ENCODE data around the gene CTLA4.

Gene CTLA4

GRCh38 chr2:203869223-203870042, 1.9 kb downstream of the CTLA4 start:
- TF ChIP-seq CTCF (IDR thresholded peaks at IDR 0.05; ENCODE audit: borderline replicate concordance, insufficient read depth, low read depth, low read length) = no peak
- no peak overlapping the region for H3K4me3 ChIP-seq (ENCODE audit: low read depth, low read length)

GRCh38 chr2:203870481-203870880, 2.9 kb downstream of the CTLA4 start:
- no peak overlapping the region for H3K4me3 ChIP-seq (ENCODE audit: low read depth, low read length)

GRCh38 chr2:203870941-203871340, 3.4 kb downstream of the CTLA4 start:
- no peak for TF ChIP-seq CTCF (IDR thresholded peaks at IDR 0.05; ENCODE audit: borderline replicate concordance, insufficient read depth, low read depth, low read length)
- H3K4me3 ChIP-seq (ENCODE audit: low read depth, low read length) = no peak overlapping the region

More at GRCh38 chr2:203870481-203870880, 2.9 kb downstream of the CTLA4 start:
- no peak for TF ChIP-seq CTCF (IDR thresholded peaks at IDR 0.05; ENCODE audit: borderline replicate concordance, insufficient read depth, low read depth, low read length)

- TF ChIP-seq CTCF (IDR thresholded peaks at IDR 0.05; ENCODE audit: borderline replicate concordance, insufficient read depth, low read depth, low read length) = no peak
- H3K4me3 ChIP-seq (ENCODE audit: low read depth, low read length) = no peak overlapping the region
Observed at GRCh38 chr2:203871371-203871983, 3.9 kb downstream of the CTLA4 start.

GRCh38 chr2:203873461-203873860, 5.9 kb downstream of the CTLA4 start:
- no peak overlapping the region for H3K4me3 ChIP-seq (ENCODE audit: low read depth, low read length)
- TF ChIP-seq CTCF (IDR thresholded peaks at IDR 0.05; ENCODE audit: borderline replicate concordance, insufficient read depth, low read depth, low read length) = no peak

GRCh38 chr2:203873921-203874631, 6.5 kb downstream of the CTLA4 start:
- no peak for TF ChIP-seq CTCF (IDR thresholded peaks at IDR 0.05; ENCODE audit: borderline replicate concordance, insufficient read depth, low read depth, low read length)
- H3K4me3 ChIP-seq (ENCODE audit: low read depth, low read length) = no peak overlapping the region
